ENCODE data around the gene DNAJB8. TPM values are rescaled to one million over a fixed set of nuclear protein-coding genes. Genes with fewer than 3 reads are reported as not detected.

The DNAJB8 gene
- total and polyA plus RNA-seq, 3 experiments from 2014 or later = not detected

GRCh38 chr3:128439226-128439625, 27.5 kb downstream of the DNAJB8 start:
- Mint-ChIP-seq H3K36me3 (no peaks in the 10 kb centered on the region), H3K4me3 (peak overlapping the region in 1 of 7 donors; percentile 68), H3K4me1 (no peaks in the 10 kb centered on the region), H3K9me3 (no peaks in the 10 kb centered on the region), H3K27ac (peak overlapping the region in 1 of 8 donors; percentile 10), H3K27me3 (peaks cover 16 to 45% of the 10 kb centered on the region in 2 donors)
- Histone ChIP-seq H3K27ac (ENCODE audit: low read depth, low read length) (no peak overlapping the region), H3K4me3 (ENCODE audit: low read length) (no peak overlapping the region), H3K27me3 (ENCODE audit: insufficient read depth, low read length, poor library complexity, severe bottlenecking) (no peaks in the 10 kb centered on the region), H3K9me3 (ENCODE audit: low read length) (no peaks in the 10 kb centered on the region), H3K4me1 (ENCODE audit: insufficient read depth, low read length) (no peaks in the 10 kb centered on the region), H3K36me3 (ENCODE audit: insufficient read depth, low read length) (no peaks in the 10 kb centered on the region)
- no peak for DNase-seq
- ChIA-PET CTCF (no interaction called here), POLR2A (no interaction called here)

- Histone ChIP-seq H3K27me3 (ENCODE audit: insufficient read depth, low read length, poor library complexity, severe bottlenecking) (no peaks in the 10 kb centered on the region), H3K36me3 (ENCODE audit: insufficient read depth, low read length) (no peaks in the 10 kb centered on the region), H3K4me3 (ENCODE audit: low read length) (no peak overlapping the region), H3K27ac (ENCODE audit: low read depth, low read length) (no peak overlapping the region), H3K4me1 (ENCODE audit: insufficient read depth, low read length) (no peaks in the 10 kb centered on the region), H3K9me3 (ENCODE audit: low read length) (no peaks in the 10 kb centered on the region)
- peaks cover 18 to 49% of the 10 kb centered on the region in 2 donors for H3K27me3 Mint-ChIP-seq
- no peaks in the 10 kb centered on the region for H3K4me1 Mint-ChIP-seq
- CTCF ChIA-PET = interaction anchor here (0.8 to 1.1 kb wide), 2 partner anchors 11 to 109 kb away, joined by 3 to 4 read pairs; no protein-coding TSS in a partner anchor
- H3K9me3 Mint-ChIP-seq = no peaks in the 10 kb centered on the region
- POLR2A ChIA-PET = no interaction called here
- no peak overlapping the region for H3K4me3 Mint-ChIP-seq
- no peak for DNase-seq
- H3K36me3 Mint-ChIP-seq = no peaks in the 10 kb centered on the region
- H3K27ac Mint-ChIP-seq = peak overlapping the region in 1 of 8 donors; percentile 24
Observed at GRCh38 chr3:128438488-128439072, 28.1 kb downstream of the DNAJB8 start.

GRCh38 chr3:128436214-128436613, 30.5 kb downstream of the DNAJB8 start:
- Mint-ChIP-seq H3K4me1 (peaks cover 3 to 11% (median 8%) of the 10 kb centered on the region in 3 donors), H3K27me3 (peaks cover 32 to 59% of the 10 kb centered on the region in 2 donors), H3K9me3 (no peaks in the 10 kb centered on the region), H3K4me3 (no peak overlapping the region), H3K27ac (no peak overlapping the region), H3K36me3 (no peaks in the 10 kb centered on the region)
- no peaks in the 10 kb centered on the region for H3K9me3 ChIP-seq (ENCODE audit: low read length)
- peaks cover 8% of the 10 kb centered on the region for H3K27me3 ChIP-seq (ENCODE audit: insufficient read depth, low read length, poor library complexity, severe bottlenecking)
- H3K36me3 ChIP-seq (ENCODE audit: insufficient read depth, low read length) = no peaks in the 10 kb centered on the region
- DNase-seq = no peak
- no peaks in the 10 kb centered on the region for H3K4me1 ChIP-seq (ENCODE audit: insufficient read depth, low read length)
- H3K4me3 ChIP-seq (ENCODE audit: low read length) = no peak overlapping the region
- H3K27ac ChIP-seq (ENCODE audit: low read depth, low read length) = no peak overlapping the region
- POLR2A ChIA-PET = no interaction called here
- CTCF ChIA-PET = interaction anchor here (1.4 kb wide), 1 partner anchor 10 kb away, joined by 3 read pairs; no protein-coding TSS in a partner anchor

GRCh38 chr3:128435561-128435960, 31.1 kb downstream of the DNAJB8 start:
- Mint-ChIP-seq H3K4me3 (no peak overlapping the region), H3K27ac (no peak overlapping the region), H3K27me3 (peaks cover 36 to 62% of the 10 kb centered on the region in 2 donors), H3K4me1 (peaks cover 3 to 11% (median 8%) of the 10 kb centered on the region in 3 donors), H3K36me3 (no peaks in the 10 kb centered on the region), H3K9me3 (no peaks in the 10 kb centered on the region)
- Histone ChIP-seq H3K27ac (ENCODE audit: low read depth, low read length) (no peak overlapping the region), H3K9me3 (ENCODE audit: low read length) (no peaks in the 10 kb centered on the region), H3K27me3 (ENCODE audit: insufficient read depth, low read length, poor library complexity, severe bottlenecking) (peaks cover 8% of the 10 kb centered on the region), H3K4me3 (ENCODE audit: low read length) (no peak overlapping the region), H3K4me1 (ENCODE audit: insufficient read depth, low read length) (no peaks in the 10 kb centered on the region), H3K36me3 (ENCODE audit: insufficient read depth, low read length) (no peaks in the 10 kb centered on the region)
- ChIA-PET CTCF (interaction anchor here (1.4 kb wide), 1 partner anchor 10 kb away, joined by 3 read pairs; no protein-coding TSS in a partner anchor), POLR2A (no interaction called here)
- DNase-seq = no peak

- Mint-ChIP-seq H3K4me3 (no peak overlapping the region), H3K9me3 (no peaks in the 10 kb centered on the region), H3K36me3 (no peaks in the 10 kb centered on the region), H3K27me3 (peaks cover 37 to 64% of the 10 kb centered on the region in 2 donors), H3K27ac (no peak overlapping the region), H3K4me1 (peaks cover 3 to 11% (median 8%) of the 10 kb centered on the region in 3 donors)
- H3K9me3 ChIP-seq (ENCODE audit: low read length) = no peaks in the 10 kb centered on the region
- no peaks in the 10 kb centered on the region for H3K36me3 ChIP-seq (ENCODE audit: insufficient read depth, low read length)
- no peaks in the 10 kb centered on the region for H3K4me1 ChIP-seq (ENCODE audit: insufficient read depth, low read length)
- CTCF ChIA-PET = interaction anchor here (1.4 kb wide), 1 partner anchor 9 kb away, joined by 3 read pairs; no protein-coding TSS in a partner anchor
- POLR2A ChIA-PET = no interaction called here
- no peak overlapping the region for H3K27ac ChIP-seq (ENCODE audit: low read depth, low read length)
- DNase-seq = no peak
- H3K27me3 ChIP-seq (ENCODE audit: insufficient read depth, low read length, poor library complexity, severe bottlenecking) = peaks cover 8% of the 10 kb centered on the region
- no peak overlapping the region for H3K4me3 ChIP-seq (ENCODE audit: low read length)
Observed at GRCh38 chr3:128435058-128435457, 31.6 kb downstream of the DNAJB8 start.

- DNase-seq = no peak
- ChIA-PET POLR2A (no interaction called here), CTCF (interaction anchor here (1.4 kb wide), 1 partner anchor 9 kb away, joined by 3 read pairs; no protein-coding TSS in a partner anchor)
- Histone ChIP-seq H3K27ac (ENCODE audit: low read depth, low read length) (no peak overlapping the region), H3K27me3 (ENCODE audit: insufficient read depth, low read length, poor library complexity, severe bottlenecking) (peaks cover 8% of the 10 kb centered on the region), H3K9me3 (ENCODE audit: low read length) (no peaks in the 10 kb centered on the region), H3K4me3 (ENCODE audit: low read length) (no peak overlapping the region), H3K4me1 (ENCODE audit: insufficient read depth, low read length) (no peaks in the 10 kb centered on the region), H3K36me3 (ENCODE audit: insufficient read depth, low read length) (no peaks in the 10 kb centered on the region)
- peaks cover 35 to 64% of the 10 kb centered on the region in 2 donors for H3K27me3 Mint-ChIP-seq
- H3K9me3 Mint-ChIP-seq = no peaks in the 10 kb centered on the region
- H3K4me3 Mint-ChIP-seq = no peak overlapping the region
- H3K4me1 Mint-ChIP-seq = peaks cover 3 to 11% (median 8%) of the 10 kb centered on the region in 3 donors
- H3K27ac Mint-ChIP-seq = no peak overlapping the region
- no peaks in the 10 kb centered on the region for H3K36me3 Mint-ChIP-seq
Observed at GRCh38 chr3:128434524-128434923, 32.2 kb downstream of the DNAJB8 start.

GRCh38 chr3:128433837-128434165, 32.9 kb downstream of the DNAJB8 start:
- ChIA-PET CTCF (no interaction called here), POLR2A (no interaction called here)
- Histone ChIP-seq H3K36me3 (ENCODE audit: insufficient read depth, low read length) (no peaks in the 10 kb centered on the region), H3K4me3 (ENCODE audit: low read length) (no peak overlapping the region), H3K9me3 (ENCODE audit: low read length) (no peaks in the 10 kb centered on the region), H3K4me1 (ENCODE audit: insufficient read depth, low read length) (no peaks in the 10 kb centered on the region), H3K27me3 (ENCODE audit: insufficient read depth, low read length, poor library complexity, severe bottlenecking) (peaks cover 8% of the 10 kb centered on the region), H3K27ac (ENCODE audit: low read depth, low read length) (no peak overlapping the region)
- DNase-seq = no peak
- H3K27ac Mint-ChIP-seq = no peak overlapping the region
- H3K4me1 Mint-ChIP-seq = peaks cover 3 to 11% (median 8%) of the 10 kb centered on the region in 3 donors
- H3K36me3 Mint-ChIP-seq = no peaks in the 10 kb centered on the region
- H3K27me3 Mint-ChIP-seq = peaks cover 36 to 57% of the 10 kb centered on the region in 2 donors
- H3K4me3 Mint-ChIP-seq = peak overlapping the region in 1 of 7 donors; percentile 32
- H3K9me3 Mint-ChIP-seq = no peaks in the 10 kb centered on the region

GRCh38 chr3:128432971-128433836, 33.5 kb downstream of the DNAJB8 start:
- Histone ChIP-seq H3K4me1 (ENCODE audit: insufficient read depth, low read length) (no peaks in the 10 kb centered on the region), H3K9me3 (ENCODE audit: low read length) (no peaks in the 10 kb centered on the region), H3K4me3 (ENCODE audit: low read length) (no peak overlapping the region), H3K27me3 (ENCODE audit: insufficient read depth, low read length, poor library complexity, severe bottlenecking) (peaks cover 8% of the 10 kb centered on the region), H3K36me3 (ENCODE audit: insufficient read depth, low read length) (no peaks in the 10 kb centered on the region), H3K27ac (ENCODE audit: low read depth, low read length) (no peak overlapping the region)
- POLR2A ChIA-PET = no interaction called here
- Mint-ChIP-seq H3K27ac (no peak overlapping the region), H3K4me1 (peaks cover 3 to 11% (median 8%) of the 10 kb centered on the region in 3 donors), H3K4me3 (peak overlapping the region in 1 of 7 donors; percentile 32), H3K36me3 (no peaks in the 10 kb centered on the region), H3K9me3 (no peaks in the 10 kb centered on the region), H3K27me3 (peaks cover 40 to 56% of the 10 kb centered on the region in 2 donors)
- CTCF ChIA-PET = interaction anchor here (1.2 kb wide), 1 partner anchor 9 kb away, joined by 3 read pairs; no protein-coding TSS in a partner anchor
- DNase-seq = no peak

Measured in CD8-positive, alpha-beta memory T cell (primary cell).